SKM-1 treated with dmso at 0.1 percent for 144 hours (cell line): ENCODE data around the gene ABCG5.

Experiments
- DNase-seq: peaks from one replicate; lab custom pipeline; 2025; ENCODE audit not compliant: unreplicated experiment; lab: John Stamatoyannopoulos, UW

The ABCG5 gene

GRCh38 chr2:43842866-43843226 is 4.2 kb upstream of the ABCG5 start:
- DNase-seq: no peak

DNA sequence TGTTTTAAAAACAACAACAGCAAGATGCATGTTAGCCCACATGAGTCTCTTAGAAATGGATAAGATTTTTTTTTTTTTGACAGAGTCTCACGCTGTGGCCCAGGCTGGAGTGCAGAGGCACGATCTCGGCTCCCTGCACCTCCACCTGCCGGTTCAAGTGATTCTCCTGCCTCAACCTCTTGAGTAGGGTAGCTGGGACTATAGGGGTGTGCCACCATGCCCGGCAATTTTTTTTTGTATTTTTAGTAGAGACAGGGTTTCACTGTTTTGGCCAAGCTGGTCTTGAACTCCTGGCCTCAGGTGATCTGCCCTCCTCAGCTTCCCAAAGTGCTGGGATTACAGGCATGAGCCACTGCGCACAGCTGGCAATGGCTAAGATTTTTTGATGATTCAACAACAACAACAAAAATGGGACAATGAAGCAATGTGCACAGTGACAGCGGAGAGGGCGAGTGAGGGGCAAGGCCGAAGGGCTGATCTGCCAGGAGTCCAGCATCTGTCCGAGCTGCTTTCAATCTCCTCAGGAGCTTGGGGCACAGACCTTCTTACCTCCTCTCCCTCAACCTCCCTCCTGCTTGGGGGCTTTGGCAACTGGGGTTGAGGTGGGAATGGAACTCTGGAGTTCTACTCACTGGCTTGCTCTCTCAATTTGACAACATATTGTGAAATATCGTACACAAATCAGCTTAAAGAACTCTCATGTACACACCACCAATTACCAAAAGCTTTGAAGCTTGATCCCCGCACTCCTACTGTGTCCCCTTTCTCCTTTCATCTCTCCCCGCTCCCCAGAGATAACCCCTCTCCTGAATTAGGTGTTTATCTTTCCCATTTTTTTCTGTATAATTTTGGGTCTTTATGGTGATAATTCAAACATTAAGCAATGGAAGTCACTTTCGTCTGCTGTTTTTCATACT is 3.6 kb upstream of the ABCG5 start:
- no peak for DNase-seq

GRCh38 chr2:43840965-43841364 is 2.3 kb upstream of the ABCG5 start:
- no peak for DNase-seq

GRCh38 chr2:43839776-43840564 is 1.3 kb upstream of the ABCG5 start:
- no peak for DNase-seq

DNA sequence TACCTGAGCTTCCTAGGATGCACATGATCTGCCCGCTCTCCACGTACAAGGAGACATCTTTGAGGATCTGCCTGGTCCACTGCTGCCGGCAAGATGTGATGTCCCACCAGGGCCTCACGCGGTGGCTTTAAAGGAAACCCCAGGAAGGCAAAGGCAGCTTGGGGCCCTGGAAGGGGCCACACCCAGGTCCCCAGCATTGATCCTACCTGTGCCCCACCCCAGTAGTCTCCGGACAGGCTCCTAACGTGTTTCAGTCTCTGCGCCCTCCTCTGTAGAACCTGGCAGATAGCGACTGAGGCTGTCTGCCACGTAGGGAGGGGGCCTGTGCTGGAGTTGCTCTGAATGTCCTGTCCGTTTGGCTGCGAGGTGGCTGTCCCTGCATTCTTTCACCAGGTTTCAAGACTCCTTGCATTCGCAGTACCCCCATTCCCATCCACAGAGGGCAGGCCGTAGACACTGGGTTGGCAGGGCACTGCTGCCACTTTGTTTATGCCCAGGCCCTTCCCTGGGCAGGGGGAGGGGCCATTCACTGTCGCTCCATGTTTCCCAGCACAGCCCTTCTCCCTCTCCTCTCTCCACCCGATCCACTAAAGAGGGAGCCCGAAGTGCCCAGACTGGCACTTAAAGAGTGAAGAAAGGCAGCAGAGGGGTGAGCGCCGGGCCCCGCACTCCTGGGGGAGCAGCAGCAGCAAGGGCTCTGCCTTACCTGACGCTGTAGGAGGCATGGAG is 644 bp downstream of the ABCG5 start:
- no peak for DNase-seq

- no peak for DNase-seq
These were observed 1.6 kb downstream of the ABCG5 start for GRCh38 chr2:43837033-43837432.

- no peak for DNase-seq
These were observed 6.2 kb downstream of the ABCG5 start for GRCh38 chr2:43832457-43832856.

- DNase-seq: no peak
These were observed 6.9 kb downstream of the ABCG5 start for GRCh38 chr2:43831543-43832294.

DNA sequence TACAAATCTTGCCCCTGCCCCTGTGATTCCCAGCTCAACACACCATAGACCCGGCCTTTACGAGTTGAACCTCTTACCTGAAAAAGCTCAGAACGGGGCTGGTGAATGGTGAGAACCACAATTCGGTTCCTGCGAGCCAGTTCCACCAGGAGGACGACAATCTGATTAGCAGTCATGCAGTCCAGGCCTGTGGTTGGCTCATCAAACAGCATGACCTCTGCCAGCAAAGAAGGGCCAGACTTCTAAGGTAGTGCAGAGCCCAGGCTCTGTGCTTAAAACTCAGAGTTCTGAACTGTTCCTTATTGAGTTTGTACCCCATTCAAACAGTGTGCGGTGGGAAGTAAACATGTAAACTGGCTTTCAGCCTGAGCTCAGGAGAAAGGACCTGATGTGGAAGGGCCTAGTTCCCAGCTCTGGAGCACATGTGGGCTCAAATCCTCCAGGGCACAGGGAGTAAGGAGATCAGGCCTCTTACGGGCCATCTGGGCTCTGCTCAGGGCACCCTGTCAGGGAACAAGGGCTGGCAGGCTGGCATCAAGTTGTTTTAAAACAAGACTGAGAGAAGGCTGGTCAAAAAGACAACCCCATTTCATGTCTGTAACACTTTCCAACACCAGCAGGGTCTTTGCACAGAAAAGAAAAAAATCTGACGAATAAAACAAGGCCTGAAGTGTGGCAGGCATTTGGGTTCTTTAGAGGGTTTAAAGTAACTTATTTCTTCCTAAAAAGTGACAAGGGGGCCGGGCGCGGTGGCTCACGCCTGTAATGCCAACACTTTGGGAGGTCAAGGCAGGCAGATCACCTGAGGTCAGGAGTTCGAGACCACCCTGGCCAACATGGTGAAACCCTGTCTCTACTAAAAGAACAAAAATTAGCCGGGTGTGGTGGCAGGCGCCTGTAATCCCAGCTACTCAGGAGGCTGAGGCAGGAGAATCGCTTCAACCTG is 12.1 kb downstream of the ABCG5 start:
- no peak for DNase-seq

DNA sequence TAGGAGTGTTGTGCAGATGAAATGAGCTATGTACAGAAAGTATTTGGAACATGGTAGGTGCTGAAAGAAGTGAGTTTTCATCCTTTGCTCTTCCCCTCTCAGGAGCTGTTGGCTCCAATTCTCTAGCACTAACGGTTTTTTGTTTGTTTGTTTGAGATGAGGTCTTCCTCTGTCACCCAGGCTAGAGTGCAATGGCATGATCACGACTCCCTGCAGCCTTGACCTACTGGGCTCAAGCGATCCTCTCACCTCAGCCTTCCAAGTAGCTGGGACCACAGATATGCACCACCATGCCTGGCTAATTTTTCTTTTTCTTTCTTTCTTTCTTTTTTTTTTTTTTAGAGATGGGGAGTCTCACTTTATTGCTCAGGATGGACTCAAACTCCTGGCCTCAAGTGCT is 12.8 kb downstream of the ABCG5 start:
- no peak for DNase-seq

DNA sequence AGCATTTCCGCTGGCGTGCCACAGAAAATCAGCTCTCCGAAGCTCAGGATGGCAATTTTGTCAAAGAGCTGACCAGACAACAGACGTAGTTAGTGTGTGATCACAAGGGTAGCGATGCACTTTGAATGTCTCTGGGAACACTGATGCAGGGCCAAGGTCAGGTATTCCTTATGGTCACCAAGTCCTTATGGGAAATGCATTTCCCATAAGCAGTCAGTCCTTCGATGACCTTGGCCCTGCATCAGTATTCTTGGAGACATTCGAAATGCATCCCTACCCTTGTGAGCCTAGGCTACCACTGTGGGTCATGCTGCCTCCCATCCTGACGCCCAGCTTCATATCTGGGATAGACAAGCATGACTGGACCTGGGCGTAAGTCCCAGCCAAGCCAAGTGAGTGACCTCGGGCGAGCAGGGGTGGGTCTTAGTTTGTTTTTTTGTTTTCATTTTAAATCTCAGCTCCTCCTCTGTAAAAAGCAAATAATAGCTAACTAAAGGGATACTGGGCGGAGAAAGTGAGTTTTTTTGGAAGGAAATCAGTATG is 13.6 kb downstream of the ABCG5 start:
- no peak for DNase-seq

GRCh38 chr2:43824512-43824911 is 14.1 kb downstream of the ABCG5 start:
- DNase-seq: no peak

GRCh38 chr2:43823751-43824150 is 14.9 kb downstream of the ABCG5 start:
- DNase-seq: no peak

DNA sequence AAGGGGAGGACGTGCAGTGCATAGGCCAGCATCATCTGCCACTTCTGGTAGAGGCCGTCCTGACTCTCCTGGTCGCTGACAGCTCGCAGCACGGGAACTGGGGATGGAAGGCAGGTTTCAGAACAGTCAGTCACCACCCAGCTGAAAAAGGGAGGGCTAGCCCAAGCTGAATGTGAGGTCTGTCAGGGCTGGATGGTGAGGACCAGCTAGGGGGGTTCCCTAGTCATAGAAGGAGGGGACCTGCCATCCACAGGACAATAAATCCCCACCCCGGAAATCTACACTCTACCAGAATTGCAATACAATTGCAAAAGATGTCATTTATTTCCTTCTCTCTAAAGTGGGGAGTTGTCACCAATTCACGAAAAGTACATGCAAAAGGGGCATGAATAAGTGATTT is 15.8 kb downstream of the ABCG5 start:
- no peak for DNase-seq

GRCh38 chr2:43819491-43820163 is 19.0 kb downstream of the ABCG5 start:
- DNase-seq: no peak

DNA sequence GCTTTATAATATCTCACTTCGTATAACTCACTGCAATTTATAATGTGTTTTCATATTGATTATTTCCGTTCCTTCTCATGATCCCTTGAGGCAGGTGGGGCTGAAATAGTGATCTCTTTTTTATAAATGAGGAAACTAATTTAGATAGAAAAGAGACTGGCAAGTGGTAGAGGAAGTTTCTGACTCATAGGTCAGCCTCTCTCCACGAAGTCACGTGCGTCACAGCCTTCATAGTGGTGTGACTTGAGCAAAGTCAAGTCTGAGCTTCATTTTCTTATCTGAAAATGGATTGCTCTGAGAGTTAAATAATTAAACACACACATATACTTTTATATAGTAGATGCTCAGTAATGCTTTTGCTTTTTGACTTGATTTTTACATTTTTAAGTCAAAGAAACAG is 19.9 kb downstream of the ABCG5 start:
- DNase-seq: peak; percentile 10

GRCh38 chr2:43814711-43815110 is 23.9 kb downstream of the ABCG5 start:
- DNase-seq: no peak

DNA sequence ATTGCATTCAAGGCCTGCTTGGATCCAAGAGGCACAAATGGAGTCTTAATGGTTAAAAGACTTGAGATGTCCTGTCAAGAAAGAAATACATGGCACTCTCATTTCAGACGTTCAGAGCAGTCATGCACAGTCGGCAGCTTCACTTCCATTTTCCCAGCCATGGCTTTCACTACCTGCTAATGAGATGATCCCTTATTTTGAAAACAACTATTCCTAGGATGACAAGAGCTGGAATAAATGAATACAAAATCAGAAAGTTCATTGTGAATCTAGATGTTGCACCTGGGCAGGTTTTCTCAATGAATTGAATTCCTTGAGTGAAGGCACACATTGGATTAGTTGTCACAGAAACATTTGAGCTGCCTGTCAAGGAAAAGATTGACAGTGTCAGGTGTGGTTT is 25.7 kb downstream of the ABCG5 start:
- DNase-seq: no peak

DNA sequence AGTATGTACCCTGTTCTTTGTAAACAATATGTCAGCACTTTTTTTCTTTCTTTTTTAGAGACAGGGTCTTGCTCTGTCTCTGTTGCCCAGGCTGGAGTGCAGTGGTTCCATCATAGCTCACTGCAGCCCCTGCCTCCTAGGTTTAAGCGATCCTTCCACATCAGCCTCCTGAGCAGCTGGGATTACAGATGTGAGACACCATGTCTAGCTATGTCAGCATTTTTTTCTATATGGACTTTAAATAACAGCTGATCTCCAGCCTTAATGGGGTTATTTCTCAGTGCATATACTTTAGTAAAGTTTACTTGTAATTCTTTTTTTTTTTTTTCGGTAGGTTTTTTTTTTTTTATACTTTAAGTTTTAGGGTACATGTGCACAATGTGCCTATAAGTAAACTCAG is 26.6 kb downstream of the ABCG5 start:
- DNase-seq: no peak
